ENCODE data around the gene GALNT12. TPM values are rescaled to one million over a fixed set of nuclear protein-coding genes. Genes with fewer than 3 reads are reported as not detected.

Gene GALNT12
- total RNA-seq, 4 donors from 2014 or later: 18.9 to 58.6 (median 36.5) TPM

GRCh38 chr9:98839724-98840123 lies 32.3 kb downstream of the GALNT12 start:
- Histone ChIP-seq H3K4me3 (replicated peaks in 1 of 3) (no peak overlapping the region), H3K4me1 (no peaks in the 10 kb centered on the region), H3K27ac (no peak overlapping the region), H3K27me3 (no peaks in the 10 kb centered on the region), H3K36me3 (peaks cover 0 to 23% of the 10 kb centered on the region in 2 donors), H3K9me3 (no peaks in the 10 kb centered on the region)
- TF ChIP-seq POLR2A (IDR thresholded peaks at IDR 0.05) (no peak), CTCF (IDR thresholded peaks at IDR 0.05) (no peak)
- intact Hi-C loops (cut with DNase I): no loop called here
- DNase-seq: no peak
- 85 to 100% methylated on average over 4 of the region's 4 CpGs for WGBS, 2 donors

GRCh38 chr9:98842510-98842909 lies 35.0 kb downstream of the GALNT12 start:
- TF ChIP-seq CTCF (IDR thresholded peaks at IDR 0.05): no peak
- no peak for TF ChIP-seq POLR2A (IDR thresholded peaks at IDR 0.05)
- H3K4me1 ChIP-seq: no peaks in the 10 kb centered on the region
- no peak overlapping the region for H3K27ac ChIP-seq
- H3K4me3 ChIP-seq (replicated peaks in 1 of 3): no peak overlapping the region
- H3K27me3 ChIP-seq: no peaks in the 10 kb centered on the region
- intact Hi-C loops (cut with DNase I): no loop called here
- H3K9me3 ChIP-seq: no peaks in the 10 kb centered on the region
- WGBS, 2 donors: 87 to 90% methylated on average over 7 of the region's 7 CpGs
- peaks cover 0 to 16% of the 10 kb centered on the region in 2 donors for H3K36me3 ChIP-seq
- no peak for DNase-seq

GRCh38 chr9:98846081-98846480 lies 38.6 kb downstream of the GALNT12 start:
- 76 to 94% methylated on average over 4 to 5 of the region's 5 CpGs for WGBS, 2 donors
- no peaks in the 10 kb centered on the region for H3K27me3 ChIP-seq
- no peaks in the 10 kb centered on the region for H3K9me3 ChIP-seq
- no peak for DNase-seq
- TF ChIP-seq CTCF (IDR thresholded peaks at IDR 0.05): no peak
- TF ChIP-seq POLR2A (IDR thresholded peaks at IDR 0.05): no peak
- no peak overlapping the region for H3K27ac ChIP-seq
- H3K36me3 ChIP-seq: no peaks in the 10 kb centered on the region
- peaks cover 0 to 4% of the 10 kb centered on the region in 2 donors for H3K4me1 ChIP-seq
- intact Hi-C loops (cut with DNase I): no loop called here
- H3K4me3 ChIP-seq (replicated peaks in 1 of 3): no peak overlapping the region

GRCh38 chr9:98846879-98847278 lies 39.4 kb downstream of the GALNT12 start:
- Histone ChIP-seq H3K4me3 (replicated peaks in 1 of 3) (no peak overlapping the region), H3K27me3 (no peaks in the 10 kb centered on the region), H3K9me3 (no peaks in the 10 kb centered on the region), H3K36me3 (no peaks in the 10 kb centered on the region), H3K4me1 (peaks cover 0 to 4% of the 10 kb centered on the region in 2 donors), H3K27ac (no peak overlapping the region)
- no peak for TF ChIP-seq CTCF (IDR thresholded peaks at IDR 0.05)
- TF ChIP-seq POLR2A (IDR thresholded peaks at IDR 0.05): no peak
- intact Hi-C loops (cut with DNase I): no loop called here
- 91 to 95% methylated on average over 2 of the region's 2 CpGs for WGBS, 2 donors
- no peak for DNase-seq

GRCh38 chr9:98848450-98849149 lies 41.1 kb downstream of the GALNT12 start:
- no peak overlapping the region for H3K4me3 ChIP-seq (replicated peaks in 1 of 3)
- WGBS, 2 donors: 30 to 32% methylated on average over 16 of the region's 16 CpGs
- H3K27me3 ChIP-seq: no peaks in the 10 kb centered on the region
- peak overlapping the region in 1 of 3 donors; percentile 56 for H3K27ac ChIP-seq
- DNase-seq: peak; percentile 92 to 93
- intact Hi-C loops (cut with DNase I): no loop called here
- H3K36me3 ChIP-seq: no peaks in the 10 kb centered on the region
- H3K9me3 ChIP-seq: no peaks in the 10 kb centered on the region
- H3K4me1 ChIP-seq: peaks cover 0 to 4% of the 10 kb centered on the region in 2 donors
- TF ChIP-seq CTCF (IDR thresholded peaks at IDR 0.05) (peak; percentile 80 to 91 (median 88)), POLR2A (IDR thresholded peaks at IDR 0.05) (no peak)

All from thyroid gland (tissue), 4 donors.